Stimulated activated naive CD8-positive, alpha-beta T cell treated with anti-CD3 and anti-CD28 coated beads, Interleukin-15, Interleukin-2, amounts not matched to agents 100 ng/mL and 50 ng/mL, for 24 hours (primary cell): Measurements from ENCODE around the gene TOMM20L.
"Not testable (repeated sequence)": the region's sequence is repeated elsewhere in the genome, so short reads cannot be mapped to it uniquely, and the experiment has no call there.

Experiments
- H3K27ac Mint-ChIP-seq: one replicate; pipeline ENCODE4 v1.8.0; 2021; ENCODE audit warnings: mild to moderate bottlenecking, mixed read lengths
- H3K27me3 Mint-ChIP-seq: one replicate; pipeline ENCODE4 v1.8.0; 2021; ENCODE audit warnings: mixed read lengths
- H3K36me3 Mint-ChIP-seq: one replicate; pipeline ENCODE4 v1.8.0; 2021; ENCODE audit warnings: low read depth, mixed read lengths
- H3K4me1 Mint-ChIP-seq: one replicate; pipeline ENCODE4 v1.8.0; 2021; ENCODE audit warnings: low read depth, mixed read lengths
- H3K4me3 Mint-ChIP-seq: one replicate; pipeline ENCODE4 v1.8.0; 2021; ENCODE audit warnings: mild to moderate bottlenecking, mixed read lengths
- H3K9me3 Mint-ChIP-seq: one replicate; pipeline ENCODE4 v1.8.0; 2021; ENCODE audit warnings: mixed read lengths

TOMM20L gene

DNA sequence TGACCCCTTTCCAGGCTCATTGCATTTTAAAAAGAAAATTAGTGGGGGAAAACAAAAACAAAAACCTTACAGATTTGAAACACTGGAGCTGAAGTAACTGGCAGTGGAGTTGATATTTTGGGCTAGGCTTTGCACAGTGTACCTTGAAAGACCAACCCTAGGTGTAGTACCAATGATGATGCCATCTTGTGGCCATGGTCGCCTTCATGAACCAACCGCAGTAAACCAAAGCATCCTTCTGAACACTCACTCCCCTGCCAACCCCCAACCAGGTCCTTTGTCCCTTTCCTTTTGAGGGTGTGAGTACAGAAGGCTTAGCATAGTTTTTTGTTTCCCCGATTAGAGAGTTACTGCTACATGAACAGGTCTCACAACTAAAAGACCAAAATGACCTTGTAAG, 5.9 kb downstream of the TOMM20L start:
- H3K27me3 Mint-ChIP-seq, result no peaks in the 10 kb centered on the region
- H3K4me3 Mint-ChIP-seq, result no peak overlapping the region
- H3K9me3 Mint-ChIP-seq, result no peaks in the 10 kb centered on the region
- H3K4me1 Mint-ChIP-seq, result peaks cover 3% of the 10 kb centered on the region
- H3K27ac Mint-ChIP-seq, result no peak overlapping the region
- peaks cover 24% of the 10 kb centered on the region for H3K36me3 Mint-ChIP-seq

DNA sequence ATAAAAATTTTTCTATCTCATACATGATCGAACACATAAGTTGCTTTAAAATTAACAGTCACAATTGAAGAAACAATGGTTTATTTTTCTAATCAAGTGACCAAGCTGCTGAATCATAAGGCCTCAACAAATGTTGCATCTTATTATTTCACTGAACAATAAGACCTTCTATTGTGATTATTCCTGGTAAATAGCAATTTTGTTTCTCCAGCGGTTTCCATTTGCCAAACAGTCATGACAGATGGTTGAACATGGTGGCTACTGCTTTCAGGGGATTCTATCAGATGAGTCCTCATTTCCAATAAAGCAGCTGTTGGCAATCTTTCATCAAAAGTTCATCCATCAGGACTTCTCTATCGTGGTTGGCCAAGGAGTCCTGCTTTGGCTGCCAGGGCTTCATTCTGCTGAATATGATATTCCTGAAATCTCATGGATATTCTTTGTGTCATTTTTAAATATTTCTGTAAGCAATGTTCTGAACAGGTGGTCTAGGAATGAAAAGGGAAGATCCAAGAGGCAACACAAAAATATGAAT, 13.0 kb downstream of the TOMM20L start:
- H3K4me3 Mint-ChIP-seq, result no peak overlapping the region
- H3K27me3 Mint-ChIP-seq, result no peaks in the 10 kb centered on the region
- H3K36me3 Mint-ChIP-seq, result peaks cover 59% of the 10 kb centered on the region
- no peaks in the 10 kb centered on the region for H3K4me1 Mint-ChIP-seq
- no peaks in the 10 kb centered on the region for H3K9me3 Mint-ChIP-seq
- no peak overlapping the region for H3K27ac Mint-ChIP-seq

DNA sequence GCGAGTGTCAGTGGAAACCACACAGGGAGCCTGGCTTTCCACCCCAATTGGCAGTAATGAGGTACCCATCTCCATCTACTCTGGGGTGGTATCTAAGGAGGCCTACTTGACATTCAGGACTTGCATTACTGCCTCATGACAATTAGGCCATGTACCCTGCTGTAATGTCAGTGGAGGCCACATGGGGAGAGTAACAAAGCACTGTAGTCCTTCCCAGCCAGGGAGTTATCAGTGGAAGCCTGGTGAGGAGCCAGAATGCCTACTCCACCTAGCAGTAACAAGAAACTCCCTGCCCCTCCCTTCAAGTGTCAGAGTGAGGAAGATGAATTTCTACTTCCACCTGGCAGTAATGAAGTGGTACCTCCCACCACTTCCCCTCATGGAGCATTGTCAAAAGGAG, 19.1 kb downstream of the TOMM20L start:
- peaks cover 3% of the 10 kb centered on the region for H3K9me3 Mint-ChIP-seq
- H3K36me3 Mint-ChIP-seq, result peaks cover 70% of the 10 kb centered on the region
- H3K27me3 Mint-ChIP-seq, result no peaks in the 10 kb centered on the region
- no peak overlapping the region for H3K4me3 Mint-ChIP-seq
- H3K4me1 Mint-ChIP-seq, result peaks cover 20% of the 10 kb centered on the region
- H3K27ac Mint-ChIP-seq, result no peak overlapping the region

DNA sequence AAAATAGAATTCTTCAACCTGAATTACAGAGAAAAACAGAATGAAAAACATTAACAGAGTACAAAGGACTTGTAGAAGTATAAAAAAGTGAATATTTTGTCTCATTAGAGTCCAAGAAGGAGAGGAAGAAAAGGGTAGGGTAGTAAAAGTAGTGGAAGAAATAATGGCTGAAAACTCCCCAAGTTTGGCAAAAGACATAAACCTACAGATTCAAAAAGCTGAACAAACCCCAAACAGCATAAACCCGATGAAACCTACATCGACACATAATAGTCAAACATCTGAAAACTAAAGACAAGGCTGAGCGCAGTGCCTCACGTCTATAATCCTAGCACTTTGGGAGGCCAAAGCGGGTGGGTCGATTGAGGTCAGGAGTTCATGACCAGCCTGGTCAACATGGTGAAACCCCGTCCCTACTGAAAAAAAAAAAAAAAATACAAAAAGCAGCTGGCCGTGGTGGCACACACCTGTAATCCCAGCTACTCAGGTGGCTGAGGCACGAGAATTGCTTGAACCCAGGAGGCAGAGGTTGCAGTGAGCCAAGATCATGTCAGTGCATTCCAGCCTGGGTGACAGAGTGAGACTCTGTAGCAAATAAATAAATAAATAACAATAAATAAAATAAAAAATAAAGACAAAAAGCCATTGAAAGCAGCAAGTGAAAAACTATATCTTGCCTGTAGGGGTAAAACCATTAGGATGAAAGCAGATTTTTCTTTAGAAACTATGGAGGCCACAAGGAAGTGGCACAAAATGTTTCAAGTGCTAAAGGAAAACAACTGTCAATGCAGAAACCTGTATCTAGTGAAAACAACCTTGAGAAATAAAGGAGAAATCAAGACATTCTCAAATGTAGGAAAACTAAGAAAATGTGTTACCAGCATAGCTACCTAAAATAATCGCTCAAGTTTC, 20.2 kb downstream of the TOMM20L start:
- peaks cover 73% of the 10 kb centered on the region for H3K36me3 Mint-ChIP-seq
- no peak overlapping the region for H3K27ac Mint-ChIP-seq
- peaks cover 24% of the 10 kb centered on the region for H3K4me1 Mint-ChIP-seq
- H3K27me3 Mint-ChIP-seq, result no peaks in the 10 kb centered on the region
- no peak overlapping the region for H3K4me3 Mint-ChIP-seq
- H3K9me3 Mint-ChIP-seq, result peaks cover 3% of the 10 kb centered on the region

DNA sequence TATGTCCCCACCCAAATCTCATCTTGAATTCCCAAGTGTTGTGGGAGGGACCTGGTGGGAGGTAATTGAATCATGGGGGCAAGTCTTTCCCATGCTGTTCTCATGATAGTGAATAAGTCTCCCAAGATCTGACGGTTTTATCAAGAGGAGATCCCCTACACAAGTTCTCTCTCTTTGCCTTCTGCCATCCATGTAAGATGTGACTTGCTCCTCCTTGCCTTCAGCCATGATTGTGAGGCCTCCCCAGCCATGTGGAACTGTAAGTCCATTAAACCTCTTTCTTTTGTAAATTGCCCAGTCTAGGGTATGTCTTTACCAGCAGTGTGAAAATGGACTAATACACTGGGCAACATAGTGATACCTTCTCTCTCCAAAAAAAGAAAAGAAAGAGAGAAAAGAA, 21.2 kb downstream of the TOMM20L start:
- H3K4me1 Mint-ChIP-seq, result peaks cover 24% of the 10 kb centered on the region
- H3K36me3 Mint-ChIP-seq, result peaks cover 78% of the 10 kb centered on the region
- not testable (repeated sequence) for H3K4me3 Mint-ChIP-seq, H3K9me3 Mint-ChIP-seq, H3K27me3 Mint-ChIP-seq, H3K27ac Mint-ChIP-seq

DNA sequence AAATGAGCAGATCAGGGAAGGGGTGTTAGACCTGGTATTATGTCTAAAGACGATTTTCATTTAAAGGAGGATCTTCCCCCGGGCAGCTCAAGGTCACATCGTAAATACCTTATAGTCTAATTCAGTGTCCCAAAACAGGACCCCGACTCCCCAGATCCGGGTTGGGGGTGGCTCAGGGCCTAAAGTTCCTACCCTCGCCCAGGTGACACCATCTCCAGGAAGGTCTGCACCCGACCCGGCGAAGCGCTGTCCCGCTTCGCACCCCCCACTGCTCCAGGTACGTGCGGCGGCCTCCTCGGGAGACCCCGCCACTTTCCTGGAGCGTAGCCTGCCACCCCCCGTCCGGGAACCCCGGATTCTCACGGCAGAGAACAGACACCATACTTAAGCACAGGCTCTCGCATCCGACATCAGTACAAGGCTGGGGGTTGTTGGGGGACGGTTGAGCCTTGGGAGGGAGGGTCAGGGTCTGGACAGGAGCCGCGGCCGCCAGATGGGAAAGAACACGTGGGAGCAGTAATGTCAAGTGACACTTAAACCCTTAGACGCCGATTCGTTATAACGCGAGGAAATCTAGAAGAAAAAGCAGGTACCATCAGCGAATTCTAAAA, 31.0 kb downstream of the TOMM20L start:
- Mint-ChIP-seq H3K4me3 (peak overlapping the region; percentile 96), H3K27me3 (peaks cover 4% of the 10 kb centered on the region), H3K36me3 (peaks cover 36% of the 10 kb centered on the region), H3K9me3 (no peaks in the 10 kb centered on the region), H3K4me1 (peaks cover 61% of the 10 kb centered on the region), H3K27ac (peak overlapping the region; percentile 98)

DNA sequence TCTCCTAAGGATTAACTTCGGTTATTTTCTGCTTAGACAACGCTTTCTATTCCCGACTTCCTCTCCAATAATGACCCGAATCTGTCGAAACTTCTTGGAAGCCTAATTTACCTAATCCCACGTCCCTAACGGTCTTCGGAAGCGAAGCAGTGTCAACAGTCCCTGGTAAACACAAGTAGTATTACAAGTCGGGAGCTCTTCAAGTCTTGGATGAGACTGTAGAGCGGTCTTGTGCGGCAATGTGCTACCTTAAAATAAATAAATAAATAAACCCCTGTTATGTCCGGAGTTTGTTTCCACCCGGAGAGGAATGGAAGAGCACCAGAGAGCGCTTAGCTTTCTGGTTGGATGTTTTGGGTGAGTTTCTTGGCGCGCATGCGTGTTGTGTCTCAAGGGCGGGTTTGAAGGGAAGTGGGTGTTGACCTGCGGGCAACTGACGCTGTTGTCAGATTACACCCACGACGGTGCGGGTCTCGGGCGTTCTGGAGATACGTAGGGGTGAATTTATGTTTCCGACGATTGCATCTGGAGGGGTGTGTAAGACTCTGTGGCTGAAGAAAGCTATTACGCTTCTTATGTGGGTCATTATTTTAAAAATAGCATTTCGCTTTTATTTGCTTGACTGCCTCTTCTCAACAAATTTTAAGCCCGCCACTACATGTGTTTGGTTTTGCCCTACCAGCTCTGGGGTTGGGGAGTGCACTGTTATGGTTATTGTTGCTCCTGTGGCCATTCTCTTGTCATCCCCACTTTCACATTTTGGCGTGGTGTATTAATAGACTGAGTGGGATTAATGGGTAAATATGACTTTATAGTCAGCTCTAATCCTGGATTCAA, 31.8 kb downstream of the TOMM20L start, which contains the start of the genes KIAA0586 and TIMM9:
KIAA0586 (plus strand) TSS at position 439 of the 837 bp plus-strand sequence. CDS start 546 bp downstream, outside the sequence.
TIMM9 (minus strand) TSS at position 251 of the 837 bp plus-strand sequence. CDS start 15,586 bp downstream, outside the sequence.
- no peaks in the 10 kb centered on the region for H3K9me3 Mint-ChIP-seq
- H3K27me3 Mint-ChIP-seq, result peaks cover 4% of the 10 kb centered on the region
- peak within 1 kb of the TSS; percentile 98 for H3K27ac Mint-ChIP-seq
- peak within 1 kb of the TSS; percentile 96 for H3K4me3 Mint-ChIP-seq
- H3K4me1 Mint-ChIP-seq, result peaks cover 61% of the 10 kb centered on the region
- peaks cover 37% of the 10 kb centered on the region for H3K36me3 Mint-ChIP-seq

DNA sequence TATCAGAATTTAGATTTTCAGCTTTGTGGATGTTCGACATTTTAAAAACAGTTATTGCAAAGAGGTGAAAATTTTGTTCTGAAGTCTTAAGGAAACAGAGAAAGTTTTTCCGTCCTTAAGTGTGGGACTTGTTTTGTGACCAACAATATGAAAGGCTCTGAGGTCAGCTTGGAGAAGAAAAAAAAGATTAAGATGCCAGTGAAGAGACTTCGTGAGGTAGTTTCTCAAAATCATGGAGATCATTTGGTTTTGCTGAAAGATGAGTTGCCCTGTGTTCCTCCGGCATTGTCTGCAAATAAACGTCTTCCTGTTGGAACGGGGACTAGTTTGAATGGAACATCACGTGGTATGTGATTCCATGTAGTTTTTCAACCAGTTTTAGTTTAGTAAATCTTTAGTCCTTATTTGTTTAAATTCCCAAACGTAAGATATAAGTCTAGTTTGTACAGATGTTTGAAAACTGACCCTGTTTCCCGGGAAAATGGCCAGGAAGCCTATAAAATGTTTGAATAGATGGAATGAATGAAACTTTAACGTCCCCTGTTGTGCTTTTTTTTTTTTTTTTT, 32.5 kb downstream of the TOMM20L start:
- Mint-ChIP-seq H3K27ac (peak overlapping the region; percentile 98), H3K4me3 (peak overlapping the region; percentile 96), H3K4me1 (peaks cover 61% of the 10 kb centered on the region), H3K36me3 (peaks cover 38% of the 10 kb centered on the region), H3K9me3 (no peaks in the 10 kb centered on the region), H3K27me3 (peaks cover 4% of the 10 kb centered on the region)

DNA sequence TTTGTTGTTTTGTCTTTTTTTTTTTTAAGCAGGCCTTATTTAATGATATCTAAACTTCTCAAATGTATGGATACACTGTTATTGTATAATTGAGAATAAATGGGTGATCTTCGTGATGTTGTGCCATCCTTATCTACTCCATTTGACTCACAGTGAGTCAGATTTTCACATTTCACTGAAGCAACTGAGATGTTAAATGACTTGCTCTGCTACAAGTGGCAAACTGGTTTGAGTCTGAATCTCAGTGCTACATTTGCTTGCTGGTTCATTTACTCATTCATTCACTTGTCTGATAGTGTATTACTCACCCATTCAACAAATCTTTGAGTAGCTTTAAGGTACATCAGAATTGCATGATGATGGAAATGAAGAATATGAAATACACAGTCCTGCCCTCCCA, 34.4 kb downstream of the TOMM20L start:
- H3K36me3 Mint-ChIP-seq, result peaks cover 34% of the 10 kb centered on the region
- peaks cover 47% of the 10 kb centered on the region for H3K4me1 Mint-ChIP-seq
- peak overlapping the region; percentile 30 for H3K4me3 Mint-ChIP-seq
- peak overlapping the region; percentile 10 for H3K27ac Mint-ChIP-seq
- H3K9me3 Mint-ChIP-seq, result no peaks in the 10 kb centered on the region
- peaks cover 4% of the 10 kb centered on the region for H3K27me3 Mint-ChIP-seq

DNA sequence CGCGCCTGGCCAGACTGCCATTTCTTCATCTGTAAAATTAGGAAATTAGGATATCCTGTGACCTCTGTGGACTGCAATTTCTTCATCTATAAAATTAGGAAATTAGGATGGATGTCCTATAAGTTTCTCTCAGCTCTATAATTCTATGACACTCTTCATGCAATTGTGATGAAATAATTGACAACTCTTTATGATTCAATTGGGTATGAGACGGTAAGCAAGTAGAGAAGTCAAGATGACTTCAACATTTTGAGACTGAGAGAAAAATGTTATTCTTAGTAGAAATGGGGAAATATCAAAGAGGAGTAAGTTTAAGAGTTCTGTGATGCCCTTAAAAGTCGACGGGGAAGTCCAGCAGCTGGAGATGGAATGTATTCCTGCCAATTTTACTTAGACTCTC, 43.7 kb downstream of the TOMM20L start:
- no peaks in the 10 kb centered on the region for H3K9me3 Mint-ChIP-seq
- H3K4me3 Mint-ChIP-seq, result no peak overlapping the region
- no peak overlapping the region for H3K27ac Mint-ChIP-seq
- no peaks in the 10 kb centered on the region for H3K27me3 Mint-ChIP-seq
- H3K36me3 Mint-ChIP-seq, result peaks cover 50% of the 10 kb centered on the region
- no peaks in the 10 kb centered on the region for H3K4me1 Mint-ChIP-seq

DNA sequence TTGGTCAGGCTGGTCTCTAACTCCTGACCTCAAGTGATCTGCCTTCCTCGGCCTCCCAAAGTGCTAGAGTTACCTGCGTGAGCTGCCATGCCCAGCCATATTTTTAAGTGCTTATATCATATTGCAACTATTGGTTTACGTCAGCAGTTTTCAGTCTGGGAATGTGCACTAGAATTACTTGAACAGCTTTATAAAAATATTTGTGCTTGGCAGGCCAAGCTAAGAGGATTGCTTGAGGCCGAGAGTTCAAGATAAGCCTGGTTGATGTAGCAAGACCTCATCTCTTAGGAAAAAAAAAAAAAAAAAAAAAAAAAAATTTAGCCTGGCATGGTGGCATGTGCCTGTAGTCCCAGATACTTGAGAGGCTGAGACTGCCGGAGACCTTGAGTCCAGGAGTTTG, 48.9 kb downstream of the TOMM20L start:
- Mint-ChIP-seq H3K27me3 (no peaks in the 10 kb centered on the region), H3K9me3 (no peaks in the 10 kb centered on the region), H3K36me3 (peaks cover 39% of the 10 kb centered on the region), H3K27ac (no peak overlapping the region), H3K4me3 (no peak overlapping the region), H3K4me1 (no peaks in the 10 kb centered on the region)

DNA sequence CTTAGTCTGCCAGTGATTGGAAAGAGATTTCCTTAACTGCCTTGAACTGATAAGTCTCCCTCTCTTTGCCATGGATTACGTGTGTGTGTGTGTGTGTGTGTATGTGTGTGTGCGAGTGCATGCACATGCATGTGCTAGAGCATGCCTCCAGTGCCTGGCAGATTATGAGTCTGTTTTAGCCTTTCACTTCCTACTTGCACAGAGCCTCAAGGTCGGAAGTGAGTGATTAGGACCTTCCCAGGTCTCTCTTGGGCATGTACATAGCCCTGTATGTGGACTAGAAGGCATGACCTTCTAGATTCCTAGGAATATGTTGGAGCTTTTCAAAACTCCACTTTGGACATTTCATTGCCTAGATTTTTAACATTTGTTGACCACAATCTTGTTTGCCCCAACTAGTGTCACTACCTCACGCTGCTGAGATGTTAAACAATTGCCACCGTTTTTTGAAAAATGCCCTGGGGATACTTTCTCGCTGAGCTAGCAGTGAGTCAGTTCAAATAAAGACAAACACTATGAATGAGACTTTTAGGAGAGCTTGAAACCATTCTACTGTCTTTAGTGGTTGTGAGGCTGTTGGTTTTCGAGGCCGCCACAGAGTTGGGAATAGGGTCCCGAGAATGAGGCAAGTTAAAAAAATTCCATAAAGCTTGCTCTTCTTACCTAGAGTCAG, 60.0 kb downstream of the TOMM20L start:
- Mint-ChIP-seq H3K9me3 (no peaks in the 10 kb centered on the region), H3K4me1 (no peaks in the 10 kb centered on the region), H3K27ac (no peak overlapping the region), H3K36me3 (peaks cover 46% of the 10 kb centered on the region), H3K27me3 (no peaks in the 10 kb centered on the region), H3K4me3 (no peak overlapping the region)
